Forelimb muscle (tissue), 1 donor: ENCODE data around the gene C2orf49. TPM values are rescaled to one million over a fixed set of nuclear protein-coding genes. Genes with fewer than 3 reads are reported as not detected.

Experiments
- DNase-seq: peaks from one replicate; pipeline ENCODE4 v3.0.0-alpha.2; 2013; ENCODE audit warnings: low read depth
- polyA plus RNA-seq: library from polyadenylated mRNA; unstranded; fragments of 120-200 nt; gene quantifications from one replicate; pipeline ENCODE4 v1.2.1, GENCODE V29; 2013; ENCODE audit not compliant: insufficient read length

The C2orf49 gene
- polyA plus RNA-seq, 1 donor: 16.6 TPM

GRCh38 chr2:105383432-105384166 lies 46.3 kb downstream of the C2orf49 start:
- DNase-seq: no peak

GRCh38 chr2:105384216-105384615 lies 46.9 kb downstream of the C2orf49 start:
- DNase-seq: no peak

GRCh38 chr2:105384861-105385260 lies 47.5 kb downstream of the C2orf49 start:
- DNase-seq: no peak

- no peak for DNase-seq
Observed at GRCh38 chr2:105385731-105386540, 48.6 kb downstream of the C2orf49 start.

GRCh38 chr2:105387225-105387624 lies 49.9 kb downstream of the C2orf49 start:
- DNase-seq: no peak

- peak; percentile 52 for DNase-seq
Observed at GRCh38 chr2:105388971-105389381, 51.6 kb downstream of the C2orf49 start.

GRCh38 chr2:105390454-105390853 lies 53.1 kb downstream of the C2orf49 start:
- DNase-seq: no peak

- no peak for DNase-seq
Observed at GRCh38 chr2:105391058-105391627, 53.8 kb downstream of the C2orf49 start.

GRCh38 chr2:105391763-105392662 lies 54.7 kb downstream of the C2orf49 start:
- no peak for DNase-seq

GRCh38 chr2:105393373-105394055 lies 56.2 kb downstream of the C2orf49 start:
- DNase-seq: no peak

GRCh38 chr2:105394951-105395611 lies 57.7 kb downstream of the C2orf49 start:
- DNase-seq: no peak

- no peak for DNase-seq
Observed at GRCh38 chr2:105395691-105396090, 58.4 kb downstream of the C2orf49 start.

- no peak for DNase-seq
Observed at GRCh38 chr2:105396254-105397024, 59.1 kb downstream of the C2orf49 start.

GRCh38 chr2:105397025-105397722 lies 59.8 kb downstream of the C2orf49 start:
- no peak for DNase-seq

- no peak for DNase-seq
Observed at GRCh38 chr2:105397953-105398335, 60.6 kb downstream of the C2orf49 start.

GRCh38 chr2:105398336-105399206 lies 61.2 kb downstream of the C2orf49 start, which contains the start of gene FHL2:
FHL2 (minus strand) TSS chr2:105399051; CDS start chr2:105386516, 12,535 bp downstream.
- DNase-seq: peak; percentile 29
